Measurements from ENCODE around the gene IL1F10. TPM values are rescaled to one million over a fixed set of nuclear protein-coding genes. Genes with fewer than 3 reads are reported as not detected.

The IL1F10 gene
- total and polyA plus RNA-seq, 2 of the 8 experiments (the other 6 are each of a cell fraction or from before 2014, with no cell fraction given): not detected

- TF ChIP-seq CTCF (IDR thresholded peaks at IDR 0.05; ENCODE audit: control extremely low read depth in 1 of 3, insufficient read depth in 1 of 3, low read depth in 1 of 3, low read length in 3 of 3): no peak
- no peak for TF ChIP-seq NRF1 (IDR thresholded peaks at IDR 0.05; ENCODE audit: low read depth, low read length)
- TF ChIP-seq JUN (IDR thresholded peaks at IDR 0.05; ENCODE audit: low read depth, low read length): no peak
These were observed 44.7 kb downstream of the IL1F10 start (continued) for GRCh38 chr2:113112441-113112840.
